PC-9 (cell line): ENCODE measurements around the gene HNRNPAB. TPM values are rescaled to one million over a fixed set of nuclear protein-coding genes. Genes with fewer than 3 reads are reported as not detected.

Source experiments
- BruUV-seq: library from RNA; stranded (reverse); fragments of 400-500 nt; replicated peaks from 2 replicates; lab custom pipeline; 2021; lab: Mats Ljungman, UMichigan
- CTCF ChIA-PET: fragments of 300-600 bp; sonication (Branson Sonifier 250); formaldehyde crosslinking; loops from one replicate; lab custom pipeline; 2022; ENCODE audit warnings: antibody characterized with exemption; lab: Charles Lee
- POLR2A ChIA-PET: fragments of 300-600 bp; sonication (Branson Sonifier 250); formaldehyde crosslinking; loops from one replicate; lab custom pipeline; 2022; ENCODE audit warnings: antibody characterized with exemption; ENCODE audit not compliant: unreplicated experiment; lab: Charles Lee
- DNase-seq, 2 experiments: peaks; one replicate each; pipeline versions ENCODE4 v3.0.0 to v3.0.0-alpha.2; 2015 to 2022; ENCODE audit warnings: mixed read lengths in 1 of 2
- H2AFZ ChIP-seq: fragments of 200-600 bp; sonication (generic); 2 replicates; pipeline ENCODE4 v1.8.1; 2017; ENCODE audit warnings: antibody characterized with exemption
- H3F3A ChIP-seq: fragments of 200-600 bp; sonication (generic); 2 replicates; pipeline ENCODE4 v1.8.1; 2017; ENCODE audit warnings: antibody characterized with exemption, mild to moderate bottlenecking, low read depth; ENCODE audit not compliant: insufficient read depth
- H3K27ac ChIP-seq: fragments of 200-600 bp; sonication (generic); 2 replicates; pipeline ENCODE4 v1.6.1; 2016; ENCODE audit warnings: mixed run types
- H3K27me3 ChIP-seq: fragments of 200-600 bp; sonication (generic); 2 replicates; pipeline ENCODE4 v1.6.1; 2016; ENCODE audit warnings: low read depth, mixed run types; ENCODE audit not compliant: insufficient read depth
- H3K36me3 ChIP-seq: fragments of 200-600 bp; sonication (generic); 2 replicates; pipeline ENCODE4 v1.6.1; 2016; ENCODE audit warnings: low read depth, mixed run types
- H3K4me1 ChIP-seq: fragments of 200-600 bp; sonication (generic); replicated peaks from 2 replicates; pipeline ENCODE4 v1.6.1; 2016; ENCODE audit warnings: mixed run types; ENCODE audit not compliant: insufficient read depth
- H3K4me2 ChIP-seq: fragments of 200-600 bp; sonication (generic); 2 replicates; pipeline ENCODE4 v1.6.1; 2017; ENCODE audit warnings: mixed run types
- H3K4me3 ChIP-seq: fragments of 200-600 bp; sonication (generic); 2 replicates; pipeline ENCODE4 v1.6.1; 2016; ENCODE audit warnings: mixed run types
- H3K79me2 ChIP-seq: fragments of 200-600 bp; sonication (generic); 2 replicates; pipeline ENCODE4 v1.6.1; 2017; ENCODE audit warnings: low read depth, mixed run types
- H3K9me2 ChIP-seq: fragments of 200-600 bp; sonication (generic); 2 replicates; pipeline ENCODE4 v1.8.1; 2017; ENCODE audit warnings: mild to moderate bottlenecking; ENCODE audit not compliant: insufficient read depth
- H3K9me3 ChIP-seq: fragments of 200-600 bp; sonication (generic); 2 replicates; pipeline ENCODE4 v1.8.1; 2016; ENCODE audit warnings: low read depth; ENCODE audit not compliant: insufficient read depth
- H4K20me1 ChIP-seq: fragments of 200-600 bp; sonication (generic); 2 replicates; pipeline ENCODE4 v1.8.1; 2017; ENCODE audit not compliant: insufficient read depth
- EZH2 ChIP-seq: fragments of 200-600 bp; sonication (generic); IDR thresholded peaks from 2 replicates; pipeline ENCODE4 v1.8.0; 2017; ENCODE audit warnings: antibody characterized with exemption, low read depth
- intact Hi-C: fragments of 100-400 bp; cut with micrococcal nuclease; formaldehyde crosslinking; loops from one replicate; pipeline ENCODE4 v1.10.0; 2022; ENCODE audit not compliant: unreplicated experiment
- total RNA-seq: library from RNA; stranded (reverse); gene quantifications from 2 replicates; pipeline ENCODE4 v1.2.3, GENCODE V29; 2021
- TF ChIP-seq, protein P1 (sequence below): fragments of 200-600 bp; sonication (generic); conservative IDR thresholded peaks from 2 replicates; pipeline ENCODE4 v1.6.1; 2017; ENCODE audit warnings: mixed run types, antibody characterized with exemption, mild to moderate bottlenecking, moderate library complexity

HNRNPAB gene
- total RNA-seq, 1 experiment from 2014 or later = 193 TPM

GRCh38 chr5:178240766-178241165 lies 36.4 kb downstream of the HNRNPAB start:
- Histone ChIP-seq H2AFZ (no peak overlapping the region), H3K79me2 (no peaks in the 10 kb centered on the region), H3K27me3 (peaks cover 25% of the 10 kb centered on the region), H3K4me2 (no peak overlapping the region), H3K27ac (no peak overlapping the region), H3K9me2 (no peaks in the 10 kb centered on the region), H3F3A (no peaks in the 10 kb centered on the region), H4K20me1 (no peaks in the 10 kb centered on the region), H3K4me1 (peaks cover 7% of the 10 kb centered on the region; the same call in 1 of the 2 replicates), H3K4me3 (no peak overlapping the region), H3K9me3 (no peaks in the 10 kb centered on the region), H3K36me3 (no peaks in the 10 kb centered on the region)
- no peak for TF ChIP-seq EZH2
- TF ChIP-seq, protein P1, sequence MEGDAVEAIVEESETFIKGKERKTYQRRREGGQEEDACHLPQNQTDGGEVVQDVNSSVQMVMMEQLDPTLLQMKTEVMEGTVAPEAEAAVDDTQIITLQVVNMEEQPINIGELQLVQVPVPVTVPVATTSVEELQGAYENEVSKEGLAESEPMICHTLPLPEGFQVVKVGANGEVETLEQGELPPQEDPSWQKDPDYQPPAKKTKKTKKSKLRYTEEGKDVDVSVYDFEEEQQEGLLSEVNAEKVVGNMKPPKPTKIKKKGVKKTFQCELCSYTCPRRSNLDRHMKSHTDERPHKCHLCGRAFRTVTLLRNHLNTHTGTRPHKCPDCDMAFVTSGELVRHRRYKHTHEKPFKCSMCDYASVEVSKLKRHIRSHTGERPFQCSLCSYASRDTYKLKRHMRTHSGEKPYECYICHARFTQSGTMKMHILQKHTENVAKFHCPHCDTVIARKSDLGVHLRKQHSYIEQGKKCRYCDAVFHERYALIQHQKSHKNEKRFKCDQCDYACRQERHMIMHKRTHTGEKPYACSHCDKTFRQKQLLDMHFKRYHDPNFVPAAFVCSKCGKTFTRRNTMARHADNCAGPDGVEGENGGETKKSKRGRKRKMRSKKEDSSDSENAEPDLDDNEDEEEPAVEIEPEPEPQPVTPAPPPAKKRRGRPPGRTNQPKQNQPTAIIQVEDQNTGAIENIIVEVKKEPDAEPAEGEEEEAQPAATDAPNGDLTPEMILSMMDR = no peak
- intact Hi-C loops = no loop called here
- no TSS peak for BruUV-seq
- CTCF ChIA-PET = interaction anchor here (0.6 kb wide), 1 partner anchor 1218 kb away, joined by 5 read pairs; no protein-coding TSS in a partner anchor
- no peak for DNase-seq
- POLR2A ChIA-PET = no interaction called here

GRCh38 chr5:178241231-178241663 lies 36.9 kb downstream of the HNRNPAB start:
- Histone ChIP-seq H3K9me3 (no peaks in the 10 kb centered on the region), H3K79me2 (no peaks in the 10 kb centered on the region), H3K27me3 (peaks cover 29% of the 10 kb centered on the region), H3K36me3 (no peaks in the 10 kb centered on the region), H3F3A (no peaks in the 10 kb centered on the region), H3K27ac (no peak overlapping the region), H3K4me1 (peaks cover 7% of the 10 kb centered on the region; the same call in 1 of the 2 replicates), H2AFZ (no peak overlapping the region), H3K4me2 (no peak overlapping the region), H3K9me2 (no peaks in the 10 kb centered on the region), H3K4me3 (no peak overlapping the region), H4K20me1 (no peaks in the 10 kb centered on the region)
- intact Hi-C loops = no loop called here
- TF ChIP-seq EZH2 = no peak
- CTCF ChIA-PET = interaction anchor here (0.6 kb wide), 1 partner anchor 1217 kb away, joined by 5 read pairs; no protein-coding TSS in a partner anchor
- BruUV-seq = no TSS peak
- POLR2A ChIA-PET = no interaction called here
- DNase-seq = peak in 1 of 2 experiments; percentile 15

DNA sequence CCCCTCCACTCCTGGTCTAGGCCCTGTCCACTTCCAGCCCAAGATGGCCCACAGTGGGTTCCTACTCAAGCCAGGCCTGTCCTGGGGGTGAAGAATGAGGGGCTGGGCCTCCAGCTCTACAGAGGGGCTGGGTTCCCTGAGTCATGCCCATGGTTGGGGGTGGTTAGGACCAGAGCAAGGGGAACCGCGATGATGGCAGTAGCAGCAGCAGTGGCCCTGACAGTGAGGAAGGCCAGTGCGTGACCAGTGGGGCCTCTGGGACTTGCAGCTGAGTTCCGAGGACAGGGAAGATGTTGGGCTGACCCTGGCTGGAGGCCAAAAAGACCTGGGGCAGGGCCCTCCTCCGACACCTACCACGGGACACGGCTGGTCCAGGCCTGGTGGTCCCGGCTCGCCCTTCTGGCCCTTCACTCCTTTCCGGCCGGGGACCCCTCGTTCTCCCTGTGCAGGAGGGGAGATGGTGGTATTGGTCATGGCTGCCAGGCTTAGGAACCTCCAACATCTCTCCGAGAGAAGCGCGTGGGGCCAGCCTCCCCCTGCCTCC lies 37.4 kb downstream of the HNRNPAB start:
- H3K9me2 ChIP-seq = no peaks in the 10 kb centered on the region
- no peaks in the 10 kb centered on the region for H3F3A ChIP-seq
- CTCF ChIA-PET = no interaction called here
- no peaks in the 10 kb centered on the region for H3K79me2 ChIP-seq
- no peak overlapping the region for H3K27ac ChIP-seq
- no peaks in the 10 kb centered on the region for H3K36me3 ChIP-seq
- peaks cover 35% of the 10 kb centered on the region for H3K27me3 ChIP-seq
- BruUV-seq = no TSS peak
- intact Hi-C loops = no loop called here
- POLR2A ChIA-PET = interaction anchor here (0.6 kb wide), 1 partner anchor 10 kb away, joined by 6 read pairs; no protein-coding TSS in a partner anchor
- H3K4me3 ChIP-seq = no peak overlapping the region
- no peaks in the 10 kb centered on the region for H4K20me1 ChIP-seq
- H2AFZ ChIP-seq = no peak overlapping the region
- DNase-seq = no peak
- H3K9me3 ChIP-seq = no peaks in the 10 kb centered on the region
- TF ChIP-seq, protein P1 = no peak
- no peak for TF ChIP-seq EZH2
- no peak overlapping the region for H3K4me2 ChIP-seq
- peaks cover 7% of the 10 kb centered on the region; the same call in 1 of the 2 replicates for H3K4me1 ChIP-seq
